DMS 273 treated with DMSO at 0.1 percent for 48 hours (cell line): ENCODE data around the gene TAC4.

Experiments used
- DNase-seq: peaks from one replicate; lab custom pipeline; 2025; lab: John Stamatoyannopoulos, UW

TAC4 gene

DNA sequence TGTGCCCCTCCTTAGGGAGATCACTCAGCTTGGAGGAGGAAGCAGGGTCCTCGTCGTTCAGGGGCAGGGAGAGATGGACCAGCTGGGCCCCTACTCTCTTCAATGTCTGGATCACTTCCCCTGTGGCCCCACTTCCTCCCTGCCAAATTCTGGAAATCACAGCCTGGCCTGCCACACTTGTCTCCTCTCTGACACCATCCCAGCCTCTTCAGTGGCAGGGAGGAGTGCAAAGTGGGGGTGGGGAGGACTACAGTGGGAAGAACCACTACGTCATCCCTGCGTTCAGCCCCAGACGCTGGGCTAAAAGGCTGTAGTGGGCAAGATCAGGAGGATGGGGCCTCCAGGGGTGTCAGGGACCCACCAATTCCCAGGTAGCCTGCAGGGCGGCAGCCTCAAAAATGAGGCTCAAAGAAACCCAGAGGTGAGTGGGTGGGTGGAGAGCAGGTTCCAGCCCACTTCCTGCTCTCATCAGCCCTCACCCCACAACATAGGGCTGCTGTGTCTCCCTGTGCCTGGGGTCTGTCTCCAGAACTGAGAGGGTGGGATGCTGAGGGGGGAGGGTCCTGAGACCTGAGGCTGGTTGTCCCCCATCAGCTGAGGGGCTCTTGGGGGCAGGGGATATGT is 25.0 kb upstream of the TAC4 start:
- DNase-seq: no peak

DNA sequence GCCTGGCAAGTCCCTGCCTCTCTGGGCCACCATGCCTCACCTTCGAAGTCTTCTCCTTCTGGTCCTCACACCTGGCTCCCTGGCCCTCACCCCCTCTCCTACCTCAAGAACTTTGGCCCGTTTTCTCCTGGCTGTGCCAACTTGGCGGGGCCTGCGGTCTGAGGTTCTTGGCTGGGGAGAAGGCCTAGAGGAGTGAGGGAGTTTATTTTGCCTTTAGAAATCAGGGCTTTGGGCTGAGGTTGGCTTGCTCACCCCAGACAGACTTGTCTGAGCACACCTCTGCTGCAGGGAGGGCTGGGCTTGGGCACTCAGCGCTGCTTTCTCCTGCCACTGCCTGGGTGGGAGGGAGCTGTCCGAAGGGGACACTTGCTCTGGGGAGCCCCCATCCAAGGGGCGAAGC is 23.3 kb upstream of the TAC4 start:
- no peak for DNase-seq

DNA sequence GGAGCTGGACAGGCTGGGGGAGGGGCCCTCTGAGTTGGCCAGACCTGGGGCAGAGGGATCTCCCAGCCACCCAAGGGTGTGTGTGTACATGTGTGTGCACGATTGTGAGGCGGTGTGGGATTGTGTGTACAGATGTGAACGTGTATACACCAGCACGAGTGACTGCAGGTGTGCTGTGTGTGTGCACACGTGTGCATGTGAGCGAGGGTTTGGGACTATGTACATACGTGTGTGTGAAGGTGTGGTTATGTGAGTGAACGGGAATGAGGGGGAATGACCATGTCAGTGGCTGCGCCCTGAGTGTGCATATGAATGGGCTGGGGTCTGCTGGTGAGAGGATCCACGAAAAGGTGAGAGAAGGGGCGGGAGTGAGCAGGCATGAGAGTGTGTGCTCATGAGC is 22.4 kb upstream of the TAC4 start:
- DNase-seq: no peak

DNA sequence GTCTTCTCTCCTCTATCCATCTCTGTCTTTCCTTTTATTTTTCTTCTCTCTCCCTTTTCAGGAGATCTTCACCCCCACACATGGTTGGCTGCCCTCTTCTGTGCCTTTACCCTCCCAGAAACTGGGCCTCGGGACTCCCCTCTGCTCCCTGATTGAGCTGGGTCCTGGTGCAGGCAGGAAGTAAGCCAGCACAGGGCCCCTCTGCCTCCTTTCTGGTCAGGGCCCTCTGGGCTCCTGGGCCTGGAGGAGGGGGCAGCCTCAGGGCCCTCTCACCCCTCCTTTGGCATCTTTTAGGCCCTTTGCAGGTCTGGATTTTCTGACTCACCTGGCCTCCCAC is 21.1 kb upstream of the TAC4 start:
- no peak for DNase-seq

DNA sequence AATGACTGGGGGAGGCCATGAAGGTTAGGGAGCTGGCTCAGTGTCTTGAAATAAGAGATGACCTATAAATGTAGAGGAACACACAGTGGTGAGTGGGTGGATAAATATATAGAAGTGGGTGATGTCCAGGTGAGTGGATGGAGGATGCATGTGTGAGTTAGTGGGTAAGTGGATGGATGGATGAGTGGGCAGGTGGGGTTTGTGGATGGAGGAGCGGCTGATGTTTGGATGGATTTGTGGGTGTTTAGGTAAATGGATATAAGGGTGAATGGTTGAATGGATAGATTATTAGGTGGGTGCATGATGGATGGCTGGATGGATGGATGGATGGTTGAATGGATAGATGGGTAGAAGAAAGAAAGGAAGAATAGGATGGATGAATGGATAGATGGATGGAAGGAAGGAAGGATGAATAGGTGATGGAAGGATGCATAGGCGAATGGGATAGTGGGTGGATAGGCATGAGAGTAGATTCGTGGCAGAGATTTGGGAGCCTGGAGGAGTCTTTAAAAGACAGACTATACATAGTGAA is 19.1 kb upstream of the TAC4 start:
- no peak for DNase-seq

DNA sequence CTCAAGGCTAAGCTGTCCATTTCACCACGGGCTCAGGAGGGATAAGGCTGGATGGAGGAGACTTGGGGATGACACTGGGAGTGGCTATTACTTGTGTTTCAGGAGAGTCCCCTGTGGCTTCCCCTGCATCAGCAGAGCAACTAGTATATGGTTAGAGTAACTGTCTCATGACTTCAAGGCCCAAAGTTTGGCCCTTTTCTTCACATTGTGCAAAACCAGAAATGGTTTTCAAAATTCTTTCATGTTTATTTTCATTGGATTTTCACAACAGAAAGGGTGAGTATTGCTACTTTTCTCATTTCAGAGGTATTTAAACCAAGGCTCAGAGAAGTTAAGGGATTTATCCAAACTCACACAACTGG is 18.1 kb upstream of the TAC4 start:
- DNase-seq: no peak

DNA sequence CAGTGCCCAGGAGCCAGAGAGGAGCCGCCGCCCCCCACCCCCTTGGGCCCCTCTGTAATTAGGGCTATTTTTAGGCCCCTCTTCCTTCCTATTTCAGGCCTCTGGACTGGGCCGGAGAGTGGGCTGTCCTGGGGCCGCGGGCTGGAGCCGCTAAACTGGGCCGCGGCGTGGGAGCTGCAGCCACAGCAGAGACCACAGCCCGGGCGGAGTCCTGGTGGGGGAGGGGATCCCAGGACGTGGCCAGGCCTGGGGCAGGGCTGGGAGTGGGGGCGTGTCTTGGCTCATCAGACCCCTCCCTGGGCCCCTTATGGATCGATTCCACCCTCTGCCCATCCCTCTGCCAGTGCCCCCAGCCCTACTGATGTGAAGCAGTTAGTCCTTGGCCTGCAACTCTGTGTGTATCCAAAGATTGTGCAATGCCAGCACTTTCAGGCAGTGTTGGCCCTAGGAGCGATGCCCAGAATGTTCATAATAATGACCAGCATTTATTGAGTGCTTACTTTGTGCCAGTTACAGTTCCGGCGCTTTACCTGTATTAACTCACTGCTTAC is 15.0 kb upstream of the TAC4 start:
- DNase-seq: no peak

DNA sequence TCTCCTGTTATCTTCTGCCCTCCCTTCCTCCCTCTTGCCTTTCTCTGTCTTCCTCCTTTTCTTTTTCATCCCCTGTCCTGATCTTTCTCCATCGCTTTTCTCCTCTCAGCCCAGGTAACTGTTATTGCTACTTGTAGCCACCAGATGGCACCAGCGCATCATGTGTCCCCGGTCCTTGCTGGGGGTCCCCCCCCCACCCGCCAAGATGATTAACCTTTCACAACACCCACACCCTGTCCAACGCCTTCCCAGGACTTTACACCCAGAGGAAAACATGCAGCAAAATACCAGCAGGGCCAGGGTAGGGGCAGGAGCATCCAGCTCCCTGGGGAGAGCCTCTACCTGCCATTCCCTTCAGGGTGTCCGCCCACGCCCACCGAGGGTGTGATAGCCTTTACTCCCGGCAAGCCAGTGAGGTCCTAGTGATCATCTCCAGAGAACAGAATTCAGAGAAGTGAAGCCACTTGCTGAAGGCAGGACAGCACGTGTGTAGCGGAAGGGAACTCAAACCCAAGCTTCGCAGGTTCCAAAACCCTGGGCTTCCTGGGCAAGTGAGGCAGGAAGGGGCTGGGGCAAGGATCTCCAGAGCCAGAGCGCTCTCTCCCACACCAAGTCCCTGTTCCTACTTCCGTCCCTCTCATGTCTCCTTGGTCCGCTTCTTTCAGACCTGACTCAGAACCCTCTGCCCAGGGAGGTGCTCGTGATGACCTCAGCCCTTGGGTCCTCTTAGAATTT is 13.4 kb upstream of the TAC4 start:
- no peak for DNase-seq

DNA sequence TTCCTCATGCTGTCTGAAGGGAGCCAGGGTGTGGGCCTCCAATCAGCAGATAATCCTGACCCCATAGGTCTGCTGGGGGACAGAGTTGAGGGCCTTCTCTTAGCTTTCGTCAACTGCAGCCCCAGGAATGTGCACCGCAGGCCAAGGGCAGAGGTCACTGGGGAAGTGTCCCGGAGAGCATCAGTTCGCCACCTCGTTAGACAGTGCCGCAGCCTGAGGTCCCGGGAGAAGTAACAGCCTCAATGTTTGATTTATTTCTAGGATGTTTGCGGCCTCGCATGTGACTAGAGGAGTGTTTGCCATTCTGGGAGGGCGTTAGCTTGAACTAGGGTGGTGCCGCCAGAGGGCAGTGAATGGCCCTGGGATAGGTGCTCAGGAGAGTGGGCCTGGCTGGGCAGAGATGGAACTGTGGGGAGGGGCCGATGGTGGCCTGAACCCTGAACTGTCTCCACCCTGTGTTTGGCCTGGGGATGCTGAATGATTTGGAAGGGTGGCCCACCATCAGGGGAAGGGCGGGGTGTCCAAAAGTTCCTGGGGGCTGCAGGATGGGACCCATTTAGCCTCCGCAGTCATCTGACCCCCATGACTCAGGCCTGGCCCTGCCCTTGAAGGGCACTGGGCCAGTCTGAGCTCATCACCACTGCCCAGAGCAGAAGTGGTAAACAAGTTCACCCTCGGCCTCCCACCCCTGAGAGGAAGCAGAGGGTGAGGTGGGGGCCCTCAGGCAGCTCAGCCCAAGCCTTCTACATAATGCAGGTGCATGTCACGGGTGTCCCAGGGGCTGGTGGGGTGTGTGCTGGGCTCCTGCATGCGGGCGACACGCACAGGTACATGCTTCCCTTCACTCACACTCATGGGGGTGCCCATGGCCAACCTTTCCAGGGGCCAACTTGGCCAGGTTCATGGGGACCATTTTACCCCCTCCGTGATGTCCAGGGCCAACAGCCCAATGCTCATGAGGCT is 12.4 kb upstream of the TAC4 start:
- DNase-seq: no peak

DNA sequence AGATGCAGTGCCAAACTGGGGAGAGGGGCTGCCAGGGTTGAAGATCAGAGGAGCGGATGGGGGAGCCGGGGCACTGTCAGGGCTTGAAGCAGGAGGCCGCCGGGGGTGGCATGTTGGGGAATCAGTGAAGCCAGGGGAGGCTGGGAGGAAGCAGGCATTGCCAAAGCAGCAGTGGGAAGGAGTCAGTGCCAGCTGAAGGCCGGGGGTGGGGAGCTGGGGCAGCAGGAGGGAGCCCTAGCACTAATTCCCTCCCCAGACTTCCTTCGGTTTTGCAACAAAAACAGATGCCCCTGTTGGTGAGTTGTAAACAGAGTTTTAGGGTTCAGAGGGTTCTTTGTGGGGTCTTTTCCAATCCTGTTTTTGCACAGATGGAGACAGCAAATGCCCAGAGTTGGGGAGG is 10.9 kb upstream of the TAC4 start:
- DNase-seq: no peak

DNA sequence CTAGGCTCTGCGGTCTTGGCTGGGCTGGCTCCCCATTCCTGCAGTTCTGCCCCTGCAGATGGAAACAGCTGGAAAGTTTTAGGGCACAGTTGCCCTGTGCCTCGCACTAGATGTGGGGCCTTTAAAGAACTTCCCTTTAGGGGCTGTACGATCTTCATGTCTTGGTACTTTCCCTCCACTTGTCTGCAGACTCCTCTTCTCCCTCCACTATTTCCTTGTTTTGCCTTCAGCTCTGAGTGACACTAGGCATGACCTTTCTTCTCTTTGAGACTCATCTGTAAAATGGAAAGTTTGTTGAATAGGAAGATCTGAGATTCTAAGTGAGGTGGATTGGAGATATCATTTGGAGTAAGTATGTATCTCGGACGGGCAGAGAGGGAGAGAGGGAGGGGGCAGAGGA is 6.3 kb upstream of the TAC4 start:
- no peak for DNase-seq

DNA sequence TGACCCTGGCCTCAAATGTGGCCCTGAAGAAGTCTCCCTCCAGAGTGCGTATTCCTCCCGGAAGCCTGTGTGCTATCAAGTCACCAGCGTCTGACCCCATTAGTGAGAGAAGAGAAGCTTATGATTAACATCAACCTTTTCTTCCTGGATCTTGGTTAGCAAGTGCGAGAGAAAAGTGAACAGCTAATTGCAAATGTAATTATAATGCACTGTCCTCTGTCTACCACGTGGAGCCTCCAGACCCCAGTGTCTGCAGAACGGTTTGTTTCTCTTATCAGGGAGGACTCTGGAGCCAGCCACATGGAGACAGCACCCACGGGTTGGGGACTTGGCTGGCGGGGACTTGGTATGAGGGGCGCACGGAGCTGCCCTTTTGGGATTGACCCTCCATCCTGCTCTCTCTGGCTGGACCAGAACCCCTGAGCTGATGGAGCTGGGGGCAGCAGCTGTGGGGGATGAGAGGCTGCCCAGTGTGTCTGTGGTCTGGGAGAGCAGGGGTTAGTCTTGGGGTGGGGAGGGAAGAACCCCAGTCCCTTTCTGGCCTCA is 5.7 kb upstream of the TAC4 start:
- DNase-seq: no peak

DNA sequence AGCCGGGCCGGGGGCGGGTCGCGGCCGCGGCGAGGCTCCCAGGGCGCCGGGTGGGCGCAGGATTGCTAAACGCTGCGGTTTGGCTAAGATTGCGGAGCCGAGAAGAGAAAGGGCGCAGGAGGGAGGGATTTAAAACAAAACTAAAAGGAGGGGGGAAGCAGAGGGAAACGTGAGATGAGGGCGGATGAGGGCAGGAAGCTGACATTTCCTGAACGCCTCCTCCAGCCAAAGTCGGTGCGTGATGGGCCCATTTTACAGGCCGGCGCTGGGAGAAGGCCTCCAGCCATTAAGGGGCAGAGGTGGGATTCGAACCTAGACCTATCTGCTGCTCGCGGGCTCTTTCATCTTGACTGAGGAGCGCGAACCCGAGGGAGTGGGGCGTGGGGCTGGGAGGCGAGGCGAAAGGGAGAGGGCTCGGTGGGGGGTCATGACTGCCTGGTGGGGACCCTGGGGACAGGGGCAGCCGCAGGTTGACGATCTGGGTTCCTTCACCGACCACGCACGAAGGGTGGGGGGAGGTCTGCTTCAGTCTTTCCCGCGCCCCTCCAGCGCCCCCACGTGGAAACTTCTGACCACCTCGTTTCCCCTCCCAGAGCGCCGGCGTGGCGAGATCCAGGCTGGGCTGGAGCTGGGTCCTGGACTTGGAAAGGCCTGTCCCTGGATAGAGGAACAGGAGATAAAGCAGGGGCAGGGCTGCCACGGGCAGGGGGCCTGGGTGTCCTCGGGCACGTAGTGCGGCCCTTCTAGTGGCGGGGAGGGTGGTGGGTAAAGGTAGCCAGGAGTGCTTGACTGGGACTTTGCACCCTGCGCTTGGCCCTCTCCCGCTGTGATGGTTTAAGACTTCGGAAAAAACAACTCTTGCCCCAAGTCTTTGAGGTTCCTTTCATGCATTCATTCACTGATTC is 3.8 kb upstream of the TAC4 start:
- no peak for DNase-seq

DNA sequence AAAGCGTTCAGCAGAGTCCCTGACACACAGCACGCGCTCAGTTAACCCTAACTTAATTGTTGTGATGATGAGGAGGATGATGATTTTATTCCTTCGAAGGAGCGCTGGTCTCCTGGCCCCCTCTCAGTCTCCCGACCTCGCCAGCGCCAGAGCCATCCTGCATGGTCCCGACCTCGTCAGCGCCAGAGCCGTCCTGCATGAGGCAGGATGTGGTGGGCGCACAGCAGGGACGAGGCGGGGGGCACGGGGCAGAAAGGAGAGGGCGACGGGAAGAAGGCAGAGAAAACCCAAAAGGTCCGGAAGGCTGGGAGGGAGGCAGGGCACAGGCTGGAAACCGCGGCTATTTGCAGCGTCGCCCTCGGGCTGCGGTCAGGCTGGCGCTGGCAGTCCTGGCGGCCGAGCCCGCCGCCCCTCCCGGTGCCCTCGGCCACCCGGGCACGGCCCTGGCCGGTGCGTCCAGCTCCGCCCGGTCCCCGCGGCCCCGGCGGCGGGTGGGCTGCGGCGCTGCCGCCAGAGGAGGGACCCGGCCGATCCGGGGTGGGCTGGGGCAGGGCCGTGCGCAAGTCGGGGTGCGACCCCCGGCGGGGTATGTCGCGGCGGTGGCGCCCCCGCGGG is 3.0 kb upstream of the TAC4 start:
- DNase-seq: no peak

DNA sequence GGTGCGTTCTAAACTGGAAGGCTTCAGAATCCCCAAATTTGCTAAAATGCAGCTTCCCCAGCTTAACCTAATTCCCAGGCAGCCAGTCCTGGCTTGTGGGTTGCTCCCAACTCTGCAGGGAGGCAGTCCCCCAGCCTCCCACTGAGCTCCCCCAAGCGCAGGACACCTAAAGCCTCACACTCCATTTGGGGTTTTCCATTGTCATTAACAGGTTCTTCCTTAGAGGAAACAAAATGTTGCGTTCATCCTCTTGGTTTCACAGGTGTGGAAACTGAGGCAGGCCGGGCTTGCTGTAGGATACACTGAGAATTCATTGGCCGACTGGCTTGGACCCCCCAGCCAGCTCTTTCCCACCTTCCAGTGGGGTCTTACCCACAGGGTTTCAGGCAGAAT is 2.3 kb upstream of the TAC4 start:
- DNase-seq: no peak

DNA sequence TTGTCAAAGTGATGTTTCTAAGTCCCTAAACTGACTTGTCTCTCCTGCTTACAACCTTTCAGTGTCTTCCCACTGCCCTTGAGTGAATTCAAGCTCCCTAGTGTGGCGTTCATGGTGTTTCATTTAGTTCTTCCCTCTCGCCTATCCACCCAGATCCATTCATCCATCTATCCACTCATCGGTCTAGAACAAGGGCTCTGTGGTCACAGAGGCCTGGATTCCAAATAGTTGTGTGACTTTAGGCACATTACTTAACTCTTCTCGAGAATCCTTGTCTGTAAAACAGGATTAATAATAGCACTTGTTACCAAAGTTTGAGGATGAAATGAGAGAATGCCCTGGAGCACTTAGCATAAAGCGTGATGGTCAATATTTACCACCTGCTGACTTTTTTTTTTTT is 870 bp upstream of the TAC4 start:
- no peak for DNase-seq

DNA sequence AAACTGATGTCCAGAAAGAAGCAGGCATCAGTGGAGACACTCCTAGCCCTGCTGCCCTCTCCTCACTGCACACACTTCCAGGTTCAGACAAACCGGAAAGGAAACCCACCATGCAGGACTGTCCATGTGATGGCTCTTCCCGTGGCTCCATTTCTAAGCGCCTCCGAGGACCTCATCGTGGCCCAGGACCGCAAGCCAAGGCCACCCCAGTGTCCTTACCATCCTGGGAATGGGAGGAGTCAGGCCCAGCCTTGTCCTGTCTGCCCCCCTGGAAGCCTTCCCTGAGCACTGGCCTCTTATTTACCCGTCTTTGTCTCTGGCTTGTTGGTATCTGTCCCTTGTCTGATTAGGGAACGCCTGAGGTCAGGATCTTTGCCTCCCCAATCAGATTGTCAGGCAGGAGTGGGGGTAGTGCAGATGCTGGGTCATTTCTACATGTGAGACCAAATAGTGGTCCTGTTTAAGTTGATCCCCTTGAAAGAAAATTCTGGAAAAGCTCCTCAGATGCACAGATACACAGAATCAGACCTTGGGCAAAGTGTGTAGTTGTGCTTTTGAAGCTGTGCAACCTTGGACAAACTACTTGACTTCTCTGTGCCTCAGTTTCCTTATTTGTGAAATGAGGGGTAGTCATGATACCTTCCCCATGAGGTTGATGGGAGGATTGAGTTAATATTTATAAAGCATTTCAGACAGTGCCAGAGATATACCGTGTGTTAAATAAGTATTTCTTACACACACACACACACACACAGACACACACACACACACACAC is 744 bp downstream of the TAC4 start:
- DNase-seq: no peak

DNA sequence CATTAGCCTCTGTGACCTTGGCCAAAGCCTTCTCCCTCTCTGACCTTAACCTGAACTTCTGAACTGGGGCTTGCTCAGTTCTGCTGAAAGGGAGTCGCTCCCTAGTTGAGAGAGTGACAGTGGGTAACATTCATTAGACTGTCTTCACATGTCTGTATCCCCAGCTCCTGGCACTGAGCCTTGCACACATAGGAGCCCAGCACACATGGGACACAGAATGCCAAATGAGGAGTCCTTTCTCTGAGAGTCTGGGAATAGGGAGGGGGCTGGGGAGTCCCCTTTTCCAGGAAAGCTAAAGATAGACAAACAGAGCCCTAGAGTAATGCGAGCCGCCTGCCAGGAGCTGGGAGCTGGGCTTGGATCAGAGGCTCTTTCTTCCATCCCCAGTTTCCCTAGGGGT is 2.5 kb downstream of the TAC4 start:
- no peak for DNase-seq

DNA sequence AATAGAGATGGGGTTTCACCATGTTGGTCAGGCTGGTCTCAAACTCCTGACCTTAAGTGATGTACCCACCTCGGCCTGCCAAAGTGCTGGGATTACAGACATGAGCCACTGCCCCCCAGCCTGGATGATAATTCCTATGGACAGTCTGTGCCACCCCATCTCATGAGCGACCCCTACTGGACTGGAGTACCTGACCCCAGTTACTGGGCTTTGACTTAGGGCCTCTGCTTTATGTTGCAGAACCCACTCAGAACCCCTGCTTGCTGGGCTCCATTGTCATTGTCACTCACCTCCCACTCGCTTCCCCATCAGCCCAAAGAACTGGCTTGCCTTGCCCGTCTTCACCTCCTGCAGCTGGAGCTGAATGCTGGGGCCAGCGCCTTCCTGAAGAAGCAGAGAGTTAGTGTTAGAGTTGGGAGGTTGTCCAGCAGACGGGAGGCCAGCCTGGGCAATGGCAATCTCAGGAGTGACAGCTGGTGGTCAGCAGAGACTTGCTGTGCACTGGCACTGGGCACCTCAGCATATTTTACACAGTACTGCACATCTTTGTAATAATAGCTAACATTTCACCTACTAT is 4.0 kb downstream of the TAC4 start:
- DNase-seq: no peak

DNA sequence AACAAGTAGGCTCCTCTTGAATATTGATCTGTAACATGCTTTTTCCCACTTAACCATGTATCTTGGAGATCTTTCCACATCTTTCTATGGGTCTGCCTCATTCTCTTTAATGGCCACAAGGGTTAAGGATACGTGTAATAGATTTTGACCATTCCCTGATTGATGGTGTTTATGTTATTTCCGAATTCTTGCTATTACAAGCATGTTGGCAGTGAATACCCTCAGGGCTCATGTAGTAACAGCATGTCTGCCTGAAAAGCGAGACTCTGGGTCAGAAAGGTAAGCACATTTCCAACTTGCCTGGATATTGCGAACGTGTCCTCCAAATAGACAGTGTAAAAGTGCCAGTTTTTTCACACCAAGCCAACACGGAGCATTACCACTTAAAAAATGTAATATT is 5.0 kb downstream of the TAC4 start:
- DNase-seq: no peak
